GM19467 (cell line): ENCODE results near the gene KRT76.
"Not testable (repeated sequence)": the region's sequence is repeated elsewhere in the genome, so short reads cannot be mapped to it uniquely, and the experiment has no call there.

Experiments
- ATAC-seq: cut with Tn5 transposase; IDR thresholded peaks from one replicate; pipeline ENCODE4 v1.9.1; 2021; ENCODE audit warnings: mild to moderate bottlenecking, moderate library complexity; ENCODE audit not compliant: unreplicated experiment

The KRT76 gene

GRCh38 chr12:52765702-52766101 lies 11.4 kb downstream of the KRT76 start:
- no peak for ATAC-seq

- no peak for ATAC-seq
Observed at GRCh38 chr12:52763991-52764390, 13.2 kb downstream of the KRT76 start.

GRCh38 chr12:52763036-52763659 lies 14.0 kb downstream of the KRT76 start:
- no peak for ATAC-seq

GRCh38 chr12:52761802-52762201 lies 15.3 kb downstream of the KRT76 start:
- no peak for ATAC-seq

GRCh38 chr12:52761218-52761617 lies 15.9 kb downstream of the KRT76 start:
- not testable (repeated sequence) for ATAC-seq

GRCh38 chr12:52760623-52761022 lies 16.5 kb downstream of the KRT76 start:
- ATAC-seq, result no peak

- no peak for ATAC-seq
Observed at GRCh38 chr12:52759695-52760094, 17.4 kb downstream of the KRT76 start.

- ATAC-seq, result no peak
Observed at GRCh38 chr12:52759218-52759617, 17.9 kb downstream of the KRT76 start.

GRCh38 chr12:52757449-52758176 lies 19.5 kb downstream of the KRT76 start:
- ATAC-seq, result no peak

GRCh38 chr12:52756281-52756960 lies 20.7 kb downstream of the KRT76 start:
- no peak for ATAC-seq

GRCh38 chr12:52755533-52755932 lies 21.6 kb downstream of the KRT76 start:
- ATAC-seq, result no peak

GRCh38 chr12:52754135-52754534 lies 23.0 kb downstream of the KRT76 start:
- ATAC-seq, result no peak

GRCh38 chr12:52753283-52753682 lies 23.9 kb downstream of the KRT76 start:
- ATAC-seq, result no peak

- no peak for ATAC-seq
Observed at GRCh38 chr12:52752516-52752915, 24.6 kb downstream of the KRT76 start.

GRCh38 chr12:52751795-52752194 lies 25.4 kb downstream of the KRT76 start:
- no peak for ATAC-seq

- not testable (repeated sequence) for ATAC-seq
Observed at GRCh38 chr12:52750532-52750931, 26.6 kb downstream of the KRT76 start.

- ATAC-seq, result no peak
Observed at GRCh38 chr12:52749827-52750226, 27.3 kb downstream of the KRT76 start.

- no peak for ATAC-seq
Observed at GRCh38 chr12:52748578-52748977, 28.6 kb downstream of the KRT76 start.

- no peak for ATAC-seq
Observed at GRCh38 chr12:52745554-52745953, 31.6 kb downstream of the KRT76 start.

GRCh38 chr12:52744493-52745156 lies 32.5 kb downstream of the KRT76 start:
- no peak for ATAC-seq

GRCh38 chr12:52742822-52743457 lies 34.2 kb downstream of the KRT76 start:
- ATAC-seq, result no peak
